ENCODE data around the gene APBB2. TPM values are rescaled to one million over a fixed set of nuclear protein-coding genes. Genes with fewer than 3 reads are reported as not detected.

Gene APBB2
- total RNA-seq, 4 donors from 2014 or later, result 51.7 to 75.9 (median 71.1) TPM

GRCh38 chr4:40956721-40957255, 257.6 kb downstream of the APBB2 start:
- Histone ChIP-seq H3K27ac (replicated peaks in 1 of 4) (peak overlapping the region in 2 of 4 donors; percentile 24 to 26), H3K4me3 (no peak overlapping the region), H3K4me1 (peaks cover 15 to 40% (median 38%) of the 10 kb centered on the region in 4 donors), H3K27me3 (no peaks in the 10 kb centered on the region), H3K36me3 (no peaks in the 10 kb centered on the region), H3K9me3 (no peaks in the 10 kb centered on the region)
- DNase-seq (ENCODE audit: extremely low spot score), result peak; percentile 84
- intact Hi-C loops (cut with DNase I), result no loop called here
- WGBS, result 73% methylated on average over 5 of the region's 5 CpGs
- no peak for TF ChIP-seq EP300 (IDR thresholded peaks at IDR 0.05)
- no peak for TF ChIP-seq POLR2A (IDR thresholded peaks at IDR 0.05; ENCODE audit: low read depth)
- no peak for TF ChIP-seq POLR2AphosphoS5 (IDR thresholded peaks at IDR 0.05)
- TF ChIP-seq CTCF (IDR thresholded peaks at IDR 0.05), result no peak

DNA sequence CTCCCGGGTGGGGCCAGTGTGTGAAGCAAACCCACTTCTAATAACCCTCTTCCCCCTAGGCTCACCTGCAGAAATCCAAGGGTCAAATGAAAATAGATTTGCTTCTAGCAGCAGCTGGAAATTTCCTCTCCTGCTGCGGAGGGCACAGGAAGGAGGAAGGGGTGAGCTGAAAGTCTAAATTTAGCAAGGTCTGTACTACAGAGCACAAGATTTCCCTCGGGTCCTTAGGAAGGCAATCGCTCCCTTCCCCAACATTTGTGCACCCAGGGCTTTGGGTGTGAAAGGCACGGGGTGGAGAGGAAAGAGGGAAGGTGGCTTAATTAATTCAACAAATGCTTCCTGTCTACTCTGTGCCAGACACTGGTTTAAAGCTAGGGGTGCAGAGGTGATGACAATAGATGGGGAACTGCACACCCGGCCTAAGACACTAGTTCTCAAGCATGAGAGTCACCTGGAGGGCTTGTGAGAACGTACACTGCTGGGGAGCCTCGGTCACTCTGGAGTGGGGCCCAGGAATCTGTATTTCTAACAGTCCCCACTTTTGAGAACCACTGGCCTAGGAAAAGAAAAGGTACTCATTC, 260.2 kb downstream of the APBB2 start:
- Histone ChIP-seq H3K27me3 (no peaks in the 10 kb centered on the region), H3K4me3 (no peak overlapping the region), H3K9me3 (no peaks in the 10 kb centered on the region), H3K27ac (replicated peaks in 1 of 4) (peak overlapping the region; percentile 61 to 67 (median 62)), H3K36me3 (no peaks in the 10 kb centered on the region), H3K4me1 (peaks cover 15 to 48% (median 38%) of the 10 kb centered on the region in 4 donors)
- DNase-seq (ENCODE audit: extremely low spot score), result peak; percentile 62
- TF ChIP-seq EP300 (IDR thresholded peaks at IDR 0.05), result no peak
- no peak for TF ChIP-seq POLR2A (IDR thresholded peaks at IDR 0.05; ENCODE audit: low read depth)
- TF ChIP-seq CTCF (IDR thresholded peaks at IDR 0.05), result no peak
- TF ChIP-seq POLR2AphosphoS5 (IDR thresholded peaks at IDR 0.05), result no peak
- intact Hi-C loops (cut with DNase I), result no loop called here
- WGBS, result 51% methylated on average over 8 of the region's 8 CpGs

- Histone ChIP-seq H3K27me3 (no peaks in the 10 kb centered on the region), H3K36me3 (no peaks in the 10 kb centered on the region), H3K4me3 (no peak overlapping the region), H3K9me3 (no peaks in the 10 kb centered on the region), H3K27ac (replicated peaks in 1 of 4) (peak overlapping the region; percentile 61 to 67 (median 62)), H3K4me1 (peaks cover 15 to 50% (median 42%) of the 10 kb centered on the region in 4 donors)
- WGBS, result 58% methylated on average over 12 of the region's 12 CpGs
- intact Hi-C loops (cut with DNase I), result no loop called here
- TF ChIP-seq CTCF (IDR thresholded peaks at IDR 0.05) (no peak), POLR2AphosphoS5 (IDR thresholded peaks at IDR 0.05) (no peak), EP300 (IDR thresholded peaks at IDR 0.05) (no peak), POLR2A (IDR thresholded peaks at IDR 0.05; ENCODE audit: low read depth) (no peak)
- DNase-seq (ENCODE audit: extremely low spot score), result peak; percentile 89
Measured at GRCh38 chr4:40953283-40954087, 260.9 kb downstream of the APBB2 start.

- Histone ChIP-seq H3K4me3 (no peak overlapping the region), H3K9me3 (no peaks in the 10 kb centered on the region), H3K4me1 (peaks cover 18 to 58% (median 49%) of the 10 kb centered on the region in 4 donors), H3K27me3 (no peaks in the 10 kb centered on the region), H3K36me3 (no peaks in the 10 kb centered on the region), H3K27ac (replicated peaks in 1 of 4) (peak overlapping the region in 2 of 4 donors; percentile 61 to 67)
- no peak for TF ChIP-seq POLR2AphosphoS5 (IDR thresholded peaks at IDR 0.05)
- no peak for TF ChIP-seq POLR2A (IDR thresholded peaks at IDR 0.05; ENCODE audit: low read depth)
- TF ChIP-seq CTCF (IDR thresholded peaks at IDR 0.05), result no peak
- TF ChIP-seq EP300 (IDR thresholded peaks at IDR 0.05), result no peak
- intact Hi-C loops (cut with DNase I), result no loop called here
- WGBS, result 94% methylated on average over 7 of the region's 7 CpGs
- peak; percentile 57 for DNase-seq (ENCODE audit: extremely low spot score)
Measured at GRCh38 chr4:40952672-40953071, 261.7 kb downstream of the APBB2 start.

All from esophagus muscularis mucosa (tissue), 4 donors.